ENCODE results near the gene RAD51B. TPM values are rescaled to one million over a fixed set of nuclear protein-coding genes. Genes with fewer than 3 reads are reported as not detected.

The RAD51B gene
- polyA plus RNA-seq, 1 donor (not counting 4 experiments of a cell fraction or from before 2014, with no cell fraction given), result 13.3 TPM

DNA sequence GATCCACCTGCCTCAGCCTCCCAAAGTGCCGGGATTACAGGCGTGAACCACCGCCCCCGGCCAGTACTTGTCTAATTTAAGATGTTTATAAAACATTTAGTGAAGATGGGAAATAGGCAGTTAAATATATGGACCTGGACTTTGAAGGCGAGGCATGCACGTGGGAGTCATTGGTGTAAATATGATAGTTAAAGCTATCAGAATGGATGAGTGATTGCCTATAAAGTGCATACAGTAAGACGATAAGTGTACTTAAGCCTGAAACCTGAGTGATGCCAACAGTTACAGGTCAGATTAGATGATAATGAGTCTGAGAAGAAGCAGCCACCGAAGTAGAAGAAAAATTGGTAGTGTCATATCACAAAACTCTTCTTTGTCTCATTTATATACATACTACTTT lies 11.5 kb downstream of the RAD51B start:
- Histone ChIP-seq H3K36me3 (ENCODE audit: control insufficient read depth in 2 of 2, extremely low read depth in 1 of 2, insufficient read depth in 2 of 2, low read length in 2 of 2) (peaks cover 2 to 3% of the 10 kb centered on the region in 2 experiments), H3K4me2 (ENCODE audit: control insufficient read depth, extremely low read depth, insufficient read depth, low read depth, low read length) (no peak overlapping the region), H3K9me3 (ENCODE audit: control insufficient read depth, low read depth, low read length) (no peaks in the 10 kb centered on the region), H3K9ac (ENCODE audit: control insufficient read depth, extremely low read depth, insufficient read depth, low read length) (no peak overlapping the region), H3K4me3 (ENCODE audit: control insufficient read depth in 2 of 3, extremely low read depth in 1 of 3, insufficient read depth in 2 of 3, low read depth in 1 of 3, low read length in 3 of 3) (no peak overlapping the region), H4K20me1 (ENCODE audit: control insufficient read depth, extremely low read depth, insufficient read depth, low read length) (no peaks in the 10 kb centered on the region), H3K79me2 (ENCODE audit: control insufficient read depth, insufficient read depth, low read length) (no peaks in the 10 kb centered on the region), H2AFZ (ENCODE audit: control insufficient read depth, low read length) (no peak overlapping the region), H3K4me1 (ENCODE audit: control insufficient read depth, extremely low read depth, insufficient read depth, low read length) (peaks cover 6% of the 10 kb centered on the region), H3K9me1 (ENCODE audit: control insufficient read depth, extremely low read depth, insufficient read depth, low read length) (no peaks in the 10 kb centered on the region), H3K27ac (ENCODE audit: control insufficient read depth, insufficient read depth, low read length) (no peak overlapping the region), H3K27me3 (ENCODE audit: control insufficient read depth, extremely low read depth, insufficient read depth, low read length) (no peaks in the 10 kb centered on the region)
- FAIRE-seq (no peak), DNase-seq (ENCODE audit: low read depth, low spot score) (no peak)
- TF ChIP-seq, protein P1, sequence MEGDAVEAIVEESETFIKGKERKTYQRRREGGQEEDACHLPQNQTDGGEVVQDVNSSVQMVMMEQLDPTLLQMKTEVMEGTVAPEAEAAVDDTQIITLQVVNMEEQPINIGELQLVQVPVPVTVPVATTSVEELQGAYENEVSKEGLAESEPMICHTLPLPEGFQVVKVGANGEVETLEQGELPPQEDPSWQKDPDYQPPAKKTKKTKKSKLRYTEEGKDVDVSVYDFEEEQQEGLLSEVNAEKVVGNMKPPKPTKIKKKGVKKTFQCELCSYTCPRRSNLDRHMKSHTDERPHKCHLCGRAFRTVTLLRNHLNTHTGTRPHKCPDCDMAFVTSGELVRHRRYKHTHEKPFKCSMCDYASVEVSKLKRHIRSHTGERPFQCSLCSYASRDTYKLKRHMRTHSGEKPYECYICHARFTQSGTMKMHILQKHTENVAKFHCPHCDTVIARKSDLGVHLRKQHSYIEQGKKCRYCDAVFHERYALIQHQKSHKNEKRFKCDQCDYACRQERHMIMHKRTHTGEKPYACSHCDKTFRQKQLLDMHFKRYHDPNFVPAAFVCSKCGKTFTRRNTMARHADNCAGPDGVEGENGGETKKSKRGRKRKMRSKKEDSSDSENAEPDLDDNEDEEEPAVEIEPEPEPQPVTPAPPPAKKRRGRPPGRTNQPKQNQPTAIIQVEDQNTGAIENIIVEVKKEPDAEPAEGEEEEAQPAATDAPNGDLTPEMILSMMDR (optimal IDR thresholded peaks at IDR 0.05 in 1 of 3, IDR thresholded peaks at IDR 0.05 in 1 of 3, conservative IDR thresholded peaks at IDR 0.05 in 1 of 3; ENCODE audit: extremely low read depth in 1 of 3, insufficient read depth in 2 of 3, low read length in 3 of 3), result no peak
- dilution Hi-C loops (cut with MboI; ENCODE audit: extremely low pct_ligation_motif_present, low sequenced_read_pairs), result no loop called here

DNA sequence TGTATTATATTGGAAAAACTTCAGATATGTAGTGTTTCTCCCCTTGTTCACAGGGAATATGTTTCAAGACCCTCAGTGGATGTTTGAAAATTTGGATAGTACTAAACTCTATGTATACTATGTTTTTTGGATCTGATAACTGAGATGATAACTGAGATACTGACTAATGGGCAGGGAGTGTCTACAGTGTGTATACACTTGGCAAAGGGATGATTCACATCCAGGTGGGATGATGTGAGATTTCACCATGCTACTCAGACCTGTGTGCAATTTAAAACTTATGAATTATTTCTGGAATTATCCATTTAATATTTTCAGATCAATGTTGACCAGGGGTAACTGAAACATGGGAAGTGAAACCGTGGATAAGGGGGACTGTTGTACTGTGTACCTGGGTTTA lies 13.8 kb downstream of the RAD51B start:
- Histone ChIP-seq H3K4me1 (ENCODE audit: control insufficient read depth, extremely low read depth, insufficient read depth, low read length) (peaks cover 6% of the 10 kb centered on the region), H2AFZ (ENCODE audit: control insufficient read depth, low read length) (no peak overlapping the region), H3K27ac (ENCODE audit: control insufficient read depth, insufficient read depth, low read length) (peak overlapping the region; percentile 57), H3K36me3 (ENCODE audit: control insufficient read depth in 2 of 2, extremely low read depth in 1 of 2, insufficient read depth in 2 of 2, low read length in 2 of 2) (peaks cover 0 to 3% of the 10 kb centered on the region in 2 experiments), H3K9me3 (ENCODE audit: control insufficient read depth, low read depth, low read length) (no peaks in the 10 kb centered on the region), H3K9me1 (ENCODE audit: control insufficient read depth, extremely low read depth, insufficient read depth, low read length) (no peaks in the 10 kb centered on the region), H3K4me3 (ENCODE audit: control insufficient read depth in 2 of 3, extremely low read depth in 1 of 3, insufficient read depth in 2 of 3, low read depth in 1 of 3, low read length in 3 of 3) (no peak overlapping the region), H4K20me1 (ENCODE audit: control insufficient read depth, extremely low read depth, insufficient read depth, low read length) (no peaks in the 10 kb centered on the region), H3K4me2 (ENCODE audit: control insufficient read depth, extremely low read depth, insufficient read depth, low read depth, low read length) (no peak overlapping the region), H3K27me3 (ENCODE audit: control insufficient read depth, extremely low read depth, insufficient read depth, low read length) (no peaks in the 10 kb centered on the region), H3K79me2 (ENCODE audit: control insufficient read depth, insufficient read depth, low read length) (no peaks in the 10 kb centered on the region), H3K9ac (ENCODE audit: control insufficient read depth, extremely low read depth, insufficient read depth, low read length) (no peak overlapping the region)
- no peak for TF ChIP-seq EZH2 (IDR thresholded peaks at IDR 0.05; ENCODE audit: low read length)
- TF ChIP-seq, protein P1 (optimal IDR thresholded peaks at IDR 0.05 in 1 of 3, IDR thresholded peaks at IDR 0.05 in 1 of 3, conservative IDR thresholded peaks at IDR 0.05 in 1 of 3; ENCODE audit: extremely low read depth in 1 of 3, insufficient read depth in 2 of 3, low read length in 3 of 3), result no peak
- dilution Hi-C loops (cut with MboI; ENCODE audit: extremely low pct_ligation_motif_present, low sequenced_read_pairs), result no loop called here
- FAIRE-seq (no peak), DNase-seq (ENCODE audit: low read depth, low spot score) (no peak)

Measured in keratinocyte (primary cell).